ENCODE data around the gene LRMDA. TPM values are rescaled to one million over a fixed set of nuclear protein-coding genes. Genes with fewer than 3 reads are reported as not detected.

The LRMDA gene
- total RNA-seq, 4 donors from 2014 or later: 0.88 to 14.1 (median 5.1) TPM; not detected in 1

DNA sequence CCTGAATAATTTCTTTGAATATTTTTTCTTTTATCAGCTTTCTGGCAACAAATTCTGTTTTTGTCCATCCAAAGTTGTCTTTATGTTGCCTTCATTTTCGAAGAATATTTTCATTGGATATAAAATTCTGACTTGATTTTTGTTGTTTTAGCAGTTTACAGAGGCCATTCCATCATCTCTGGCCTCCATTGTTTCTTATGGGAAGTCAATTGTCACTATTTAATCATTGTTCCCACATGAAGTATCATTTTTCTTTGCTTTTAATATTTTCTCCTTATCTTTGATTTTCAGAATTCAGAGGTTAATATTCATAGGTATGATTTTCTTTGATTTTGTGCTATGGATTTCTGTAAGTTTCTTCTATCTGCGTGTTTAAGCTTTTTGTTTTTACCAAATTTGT lies 512.6 kb downstream of the LRMDA start:
- TF ChIP-seq, protein P1, sequence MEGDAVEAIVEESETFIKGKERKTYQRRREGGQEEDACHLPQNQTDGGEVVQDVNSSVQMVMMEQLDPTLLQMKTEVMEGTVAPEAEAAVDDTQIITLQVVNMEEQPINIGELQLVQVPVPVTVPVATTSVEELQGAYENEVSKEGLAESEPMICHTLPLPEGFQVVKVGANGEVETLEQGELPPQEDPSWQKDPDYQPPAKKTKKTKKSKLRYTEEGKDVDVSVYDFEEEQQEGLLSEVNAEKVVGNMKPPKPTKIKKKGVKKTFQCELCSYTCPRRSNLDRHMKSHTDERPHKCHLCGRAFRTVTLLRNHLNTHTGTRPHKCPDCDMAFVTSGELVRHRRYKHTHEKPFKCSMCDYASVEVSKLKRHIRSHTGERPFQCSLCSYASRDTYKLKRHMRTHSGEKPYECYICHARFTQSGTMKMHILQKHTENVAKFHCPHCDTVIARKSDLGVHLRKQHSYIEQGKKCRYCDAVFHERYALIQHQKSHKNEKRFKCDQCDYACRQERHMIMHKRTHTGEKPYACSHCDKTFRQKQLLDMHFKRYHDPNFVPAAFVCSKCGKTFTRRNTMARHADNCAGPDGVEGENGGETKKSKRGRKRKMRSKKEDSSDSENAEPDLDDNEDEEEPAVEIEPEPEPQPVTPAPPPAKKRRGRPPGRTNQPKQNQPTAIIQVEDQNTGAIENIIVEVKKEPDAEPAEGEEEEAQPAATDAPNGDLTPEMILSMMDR (IDR thresholded peaks at IDR 0.05): no peak
- TF ChIP-seq POLR2A (IDR thresholded peaks at IDR 0.05): no peak
- intact Hi-C loops (cut with DNase I): no loop called here
- H3K36me3 ChIP-seq: no peaks in the 10 kb centered on the region
- H3K27ac ChIP-seq: no peak overlapping the region
- WGBS, 2 donors: 69% methylated on average over 2 of the region's 2 CpGs
- no peak for DNase-seq
- H3K4me3 ChIP-seq: no peak overlapping the region
- no peaks in the 10 kb centered on the region for H3K4me1 ChIP-seq
- H3K27me3 ChIP-seq: no peaks in the 10 kb centered on the region
- no peaks in the 10 kb centered on the region for H3K9me3 ChIP-seq

DNA sequence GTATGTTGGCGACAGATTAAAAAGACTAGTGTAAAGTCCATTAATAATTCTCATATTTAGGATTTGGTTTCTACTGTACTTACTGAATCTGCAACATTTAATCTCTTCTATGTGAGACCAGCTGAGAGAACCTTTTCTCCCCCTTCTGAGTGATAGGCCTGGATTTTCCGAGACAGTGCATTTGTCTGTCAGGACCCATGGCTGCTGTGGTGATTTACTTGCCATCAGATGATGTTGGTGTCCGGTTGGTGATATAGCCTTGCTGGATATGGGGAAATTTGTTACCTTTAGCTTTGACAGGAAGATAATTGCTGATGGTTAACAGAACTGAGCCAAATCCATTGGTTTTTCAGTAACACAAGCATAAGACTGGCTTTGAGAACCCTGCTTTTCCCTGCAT lies 517.2 kb downstream of the LRMDA start:
- no peaks in the 10 kb centered on the region for H3K27me3 ChIP-seq
- DNase-seq: no peak
- TF ChIP-seq, protein P1 (IDR thresholded peaks at IDR 0.05): no peak
- TF ChIP-seq POLR2A (IDR thresholded peaks at IDR 0.05): no peak
- no peaks in the 10 kb centered on the region for H3K36me3 ChIP-seq
- intact Hi-C loops (cut with DNase I): no loop called here
- H3K27ac ChIP-seq: no peak overlapping the region
- no peaks in the 10 kb centered on the region for H3K4me1 ChIP-seq
- no peak overlapping the region for H3K4me3 ChIP-seq
- 82 to 100% methylated on average over 3 of the region's 3 CpGs for WGBS, 2 donors
- H3K9me3 ChIP-seq: no peaks in the 10 kb centered on the region

DNA sequence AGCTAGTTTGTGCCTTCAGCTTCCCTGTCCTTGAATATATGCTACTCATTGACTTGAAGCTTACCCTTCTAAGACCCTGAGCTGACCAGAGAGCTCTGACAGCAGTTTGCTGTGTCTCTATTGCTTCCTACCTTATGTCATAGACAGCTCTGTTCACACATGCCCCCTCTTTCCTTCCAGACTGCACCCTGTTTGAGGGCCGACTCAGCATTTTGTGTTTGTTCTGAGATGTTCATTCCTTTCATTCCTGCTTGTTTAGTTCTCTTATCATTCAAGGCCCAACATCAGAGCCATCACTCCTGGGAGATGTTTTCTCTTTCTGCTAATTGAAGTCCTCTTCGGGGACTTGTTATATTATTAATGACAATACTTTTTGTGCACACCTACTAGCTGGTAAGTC lies 518.9 kb downstream of the LRMDA start:
- no peaks in the 10 kb centered on the region for H3K9me3 ChIP-seq
- TF ChIP-seq POLR2A (IDR thresholded peaks at IDR 0.05): no peak
- TF ChIP-seq, protein P1 (IDR thresholded peaks at IDR 0.05): no peak

DNA sequence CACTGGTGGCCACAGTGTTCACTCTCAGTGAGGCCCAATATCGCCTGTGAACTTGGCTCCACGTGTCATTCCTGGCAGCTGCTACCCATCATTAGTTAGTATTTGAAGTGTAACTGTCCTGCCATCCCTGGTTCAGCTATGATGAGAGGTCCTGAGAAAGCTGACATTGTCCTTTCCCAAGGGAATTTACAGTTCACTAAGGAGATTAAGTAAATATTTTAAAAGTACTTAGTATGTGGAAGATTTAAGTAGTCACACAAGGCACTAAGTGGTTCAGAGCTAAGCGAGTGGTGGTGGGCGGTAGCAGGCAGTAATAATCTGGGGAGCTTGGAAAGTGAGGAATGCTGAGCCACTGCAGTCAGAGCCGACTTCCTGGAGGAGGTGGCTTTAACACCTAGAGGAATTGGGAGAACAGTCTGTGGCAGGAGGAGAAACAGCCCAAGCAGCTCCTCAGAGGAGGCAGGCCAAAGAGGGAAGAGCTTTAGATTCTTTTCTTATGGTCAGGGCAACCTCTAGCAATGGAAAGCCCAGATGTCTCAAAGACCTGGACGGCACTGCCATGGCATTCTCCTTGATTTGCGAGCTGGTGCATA lies 519.7 kb downstream of the LRMDA start:
- no peak for TF ChIP-seq POLR2A (IDR thresholded peaks at IDR 0.05)
- TF ChIP-seq, protein P1 (IDR thresholded peaks at IDR 0.05): no peak
- 72 to 82% methylated on average over 6 to 7 of the region's 7 CpGs for WGBS, 2 donors
- Histone ChIP-seq H3K27ac (no peak overlapping the region), H3K9me3 (no peaks in the 10 kb centered on the region), H3K27me3 (no peaks in the 10 kb centered on the region), H3K36me3 (no peaks in the 10 kb centered on the region), H3K4me3 (no peak overlapping the region), H3K4me1 (no peaks in the 10 kb centered on the region)
- intact Hi-C loops (cut with DNase I): no loop called here
- DNase-seq: no peak

More for the DNA sequence above, 518.9 kb downstream of the LRMDA start:
- no peak for DNase-seq
- no peak overlapping the region for H3K4me3 ChIP-seq
- intact Hi-C loops (cut with DNase I): no loop called here
- no peaks in the 10 kb centered on the region for H3K36me3 ChIP-seq
- 46 to 60% methylated on average over 2 of the region's 2 CpGs for WGBS, 2 donors
- no peaks in the 10 kb centered on the region for H3K27me3 ChIP-seq
- no peak overlapping the region for H3K27ac ChIP-seq
- no peaks in the 10 kb centered on the region for H3K4me1 ChIP-seq

DNA sequence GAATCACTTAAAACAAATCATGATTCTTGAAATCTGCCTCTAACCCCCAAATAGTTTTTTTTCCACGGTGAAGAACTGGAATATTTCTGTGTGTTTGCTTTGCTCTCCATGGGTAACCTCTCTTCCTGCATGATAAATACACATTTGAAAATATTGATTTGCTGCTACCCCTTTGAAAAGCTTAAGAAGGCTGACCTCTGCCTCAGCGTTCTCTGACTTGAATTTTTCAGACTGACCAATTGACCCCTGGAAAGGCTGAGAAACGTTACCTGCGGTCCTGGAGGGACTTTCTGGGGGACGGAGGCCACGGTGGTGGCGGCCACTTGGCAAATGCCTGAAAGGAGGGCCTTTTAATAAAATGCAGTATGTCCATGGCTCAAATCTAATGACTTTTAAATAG lies 520.2 kb downstream of the LRMDA start:
- H3K4me1 ChIP-seq: no peaks in the 10 kb centered on the region
- no peak overlapping the region for H3K27ac ChIP-seq
- no peaks in the 10 kb centered on the region for H3K36me3 ChIP-seq
- H3K27me3 ChIP-seq: no peaks in the 10 kb centered on the region
- no peak overlapping the region for H3K4me3 ChIP-seq
- DNase-seq: no peak
- no peaks in the 10 kb centered on the region for H3K9me3 ChIP-seq
- 74 to 81% methylated on average over 7 of the region's 7 CpGs for WGBS, 2 donors
- intact Hi-C loops (cut with DNase I): no loop called here
- TF ChIP-seq, protein P1 (IDR thresholded peaks at IDR 0.05): no peak
- no peak for TF ChIP-seq POLR2A (IDR thresholded peaks at IDR 0.05)
